Measurements from ENCODE around the gene P3H2.

GRCh38 chr3:190038050-190038933 lies 82.4 kb downstream of the P3H2 start:
- TF ChIP-seq EZH2phosphoT487 (IDR thresholded peaks at IDR 0.05; ENCODE audit: insufficient read depth, low read depth) (no peak), EZH2 (IDR thresholded peaks at IDR 0.05; ENCODE audit: insufficient read depth, poor library complexity, severe bottlenecking) (no peak)
